Panc1 (cell line): ENCODE data around the gene VHLL. TPM values are rescaled to one million over a fixed set of nuclear protein-coding genes. Genes with fewer than 3 reads are reported as not detected.
A peak's percentile ranks its signal among the peaks of the same experiment; 100 is the strongest.

Source experiments
- ATAC-seq: fragments of 200-7000 bp; cut with Tn5 transposase; 2 replicates; pipeline ENCODE4 v1.9.1; 2020; ENCODE audit warnings: mild to moderate bottlenecking, moderate library complexity
- Bru-seq: library from RNA; stranded (reverse); fragments of 400-500 nt; gene quantifications from one replicate; lab custom pipeline; 2021; lab: Mats Ljungman, UMichigan
- BruChase-seq, 2 experiments: library from RNA; stranded (reverse); fragments of 400-500 nt; gene quantifications; one replicate each; lab custom pipeline; 2021; lab: Mats Ljungman, UMichigan
- BruUV-seq: library from RNA; stranded (reverse); fragments of 400-500 nt; replicated peaks from 2 replicates; lab custom pipeline; 2021; lab: Mats Ljungman, UMichigan
- CTCF ChIA-PET: fragments of 300-600 bp; sonication (Branson Sonifier 250); formaldehyde crosslinking; loops from one replicate; lab custom pipeline; 2022; ENCODE audit warnings: antibody characterized with exemption; lab: Charles Lee
- POLR2A ChIA-PET: fragments of 300-600 bp; sonication (Branson Sonifier 250); formaldehyde crosslinking; loops from one replicate; lab custom pipeline; 2022; ENCODE audit warnings: antibody characterized with exemption; lab: Charles Lee
- DNase-seq: peaks from one replicate; pipeline ENCODE4 v3.0.0-alpha.2; 2010; ENCODE audit warnings: low read depth, low spot score
- H3K27ac ChIP-seq: 2 replicates; pipeline ENCODE4 v1.5.1; 2011; ENCODE audit warnings: mild to moderate bottlenecking, low read length, inconsistent platforms
- H3K27me3 ChIP-seq: fragments of 200-500 bp; sonication (Bioruptor generic); 2 replicates; pipeline ENCODE4 v1.6.0; 2014; ENCODE audit warnings: low read length, inconsistent platforms; ENCODE audit not compliant: control insufficient read depth, insufficient read depth
- H3K36me3 ChIP-seq: fragments of 200-500 bp; sonication (Bioruptor generic); 2 replicates; pipeline ENCODE4 v1.5.1; 2014; ENCODE audit warnings: inconsistent platforms, mild to moderate bottlenecking, low read length, moderate library complexity; ENCODE audit not compliant: control insufficient read depth, insufficient read depth
- H3K4me1 ChIP-seq: 2 replicates; pipeline ENCODE4 v1.5.1; 2011; ENCODE audit warnings: inconsistent platforms, mild to moderate bottlenecking, low read length, moderate library complexity; ENCODE audit not compliant: control insufficient read depth, insufficient read depth
- H3K4me3 ChIP-seq, 2 experiments: 2 replicates each; pipeline ENCODE4 v1.5.1; 2011 to 2012; ENCODE audit warnings: low read depth in 2 of 2, low read length in 2 of 2, mild to moderate bottlenecking in 2 of 2, inconsistent platforms in 1 of 2, moderate library complexity in 1 of 2
- H3K9me3 ChIP-seq: fragments of 200-500 bp; sonication (Bioruptor generic); 2 replicates; pipeline ENCODE4 v1.5.1; 2014; ENCODE audit warnings: low read depth, mild to moderate bottlenecking, inconsistent platforms, low read length, moderate library complexity; ENCODE audit not compliant: control insufficient read depth, insufficient read depth
- POLR2AphosphoS5 ChIP-seq: IDR thresholded peaks from 2 replicates; pipeline ENCODE4 v1.6.1; 2012; ENCODE audit warnings: mild to moderate bottlenecking, low read depth, low read length, moderate library complexity
- REST ChIP-seq, 2 experiments: IDR thresholded peaks; 2 replicates each; pipeline ENCODE4 v1.6.1; 2011 to 2012; ENCODE audit warnings: low read depth in 2 of 2, control low read depth in 1 of 2, low read length in 1 of 2, mild to moderate bottlenecking in 1 of 2, moderate library complexity in 1 of 2; ENCODE audit not compliant: insufficient read depth in 1 of 2
- SIN3A ChIP-seq: IDR thresholded peaks from 2 replicates; pipeline ENCODE4 v1.6.1; 2012; ENCODE audit warnings: low read depth, mild to moderate bottlenecking, low read length, moderate library complexity, borderline replicate concordance; ENCODE audit not compliant: insufficient read depth
- TCF7L2 ChIP-seq: IDR thresholded peaks from 2 replicates; pipeline ENCODE4 v1.6.1; 2011; ENCODE audit warnings: mild to moderate bottlenecking, low read depth, low read length, inconsistent platforms
- in situ Hi-C: cut with HindIII; loops from 2 replicates; pipeline ENCODE4 v1.10.0; 2016; ENCODE audit warnings: low sequenced_read_pairs, low pct_unique_long_range_greater_than_20kb
- intact Hi-C: fragments of 100-400 bp; cut with micrococcal nuclease; formaldehyde crosslinking; loops from one replicate; pipeline ENCODE4 v1.10.0; 2022; ENCODE audit not compliant: unreplicated experiment
- long read RNA-seq: library from polyadenylated mRNA; unstranded; transcript quantifications from one replicate; pipeline ENCODE4 v2.0.0, GENCODE V29; 2021; ENCODE audit not compliant: unreplicated experiment
- polyA plus RNA-seq: library from polyadenylated mRNA; unstranded; fragments of >200 nt; gene quantifications from one replicate; pipeline ENCODE4 v1.2.1, GENCODE V29; 2012; ENCODE audit warnings: missing spikeins; ENCODE audit not compliant: insufficient read length
- total RNA-seq: library from RNA; stranded (reverse); gene quantifications from one replicate; pipeline ENCODE4 v1.2.1, GENCODE V29; 2021; ENCODE audit not compliant: unreplicated experiment
- TF ChIP-seq, protein P1 (sequence below): fragments of 450-650 bp; IDR thresholded peaks from 2 replicates; pipeline ENCODE4 v1.5.1; 2017; ENCODE audit warnings: mild to moderate bottlenecking

Gene VHLL
- total RNA-seq: 0.28 TPM
- not detected for polyA plus RNA-seq
- Bru-seq, nascent RNA: percentile 45 among the genes with signal in this experiment
- BruChase-seq, experiment 1, labeled RNA remaining after a 2-hour chase: percentile 57 among the genes with signal in this experiment
- percentile 51 among the genes with signal in this experiment for BruChase-seq, experiment 2, labeled RNA remaining after a 6-hour chase
- long read RNA-seq: 0 reads

GRCh38 chr1:156298852-156299357, at the start of gene VHLL:
Gene VHLL (minus strand): TSS chr1:156299307. CDS start chr1:156299189, 118 bp downstream.
- TF ChIP-seq REST (IDR thresholded peaks at IDR 0.05; ENCODE audit: insufficient read depth in 1 of 2, low read depth in 2 of 2, low read length in 1 of 2): no peak
- no peak for TF ChIP-seq POLR2AphosphoS5
- TF ChIP-seq, protein P1, sequence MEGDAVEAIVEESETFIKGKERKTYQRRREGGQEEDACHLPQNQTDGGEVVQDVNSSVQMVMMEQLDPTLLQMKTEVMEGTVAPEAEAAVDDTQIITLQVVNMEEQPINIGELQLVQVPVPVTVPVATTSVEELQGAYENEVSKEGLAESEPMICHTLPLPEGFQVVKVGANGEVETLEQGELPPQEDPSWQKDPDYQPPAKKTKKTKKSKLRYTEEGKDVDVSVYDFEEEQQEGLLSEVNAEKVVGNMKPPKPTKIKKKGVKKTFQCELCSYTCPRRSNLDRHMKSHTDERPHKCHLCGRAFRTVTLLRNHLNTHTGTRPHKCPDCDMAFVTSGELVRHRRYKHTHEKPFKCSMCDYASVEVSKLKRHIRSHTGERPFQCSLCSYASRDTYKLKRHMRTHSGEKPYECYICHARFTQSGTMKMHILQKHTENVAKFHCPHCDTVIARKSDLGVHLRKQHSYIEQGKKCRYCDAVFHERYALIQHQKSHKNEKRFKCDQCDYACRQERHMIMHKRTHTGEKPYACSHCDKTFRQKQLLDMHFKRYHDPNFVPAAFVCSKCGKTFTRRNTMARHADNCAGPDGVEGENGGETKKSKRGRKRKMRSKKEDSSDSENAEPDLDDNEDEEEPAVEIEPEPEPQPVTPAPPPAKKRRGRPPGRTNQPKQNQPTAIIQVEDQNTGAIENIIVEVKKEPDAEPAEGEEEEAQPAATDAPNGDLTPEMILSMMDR: no peak
- no peak for TF ChIP-seq SIN3A
- no peak for TF ChIP-seq TCF7L2
- no peak for ATAC-seq
- CTCF ChIA-PET: no interaction called here
- no TSS peak for BruUV-seq
- no peaks in the 10 kb centered on the region for H3K9me3 ChIP-seq
- intact Hi-C loops: no loop called here
- H3K4me3 ChIP-seq: no peak within 1 kb of the TSS
- H3K27ac ChIP-seq: no peak within 1 kb of the TSS
- no peak for DNase-seq
- no peaks in the 10 kb centered on the region for H3K27me3 ChIP-seq
- POLR2A ChIA-PET: no interaction called here
- in situ Hi-C loops: no loop called here
- peaks cover 7% of the 10 kb centered on the region; the same call in 1 of the 2 replicates for H3K4me1 ChIP-seq
- no peaks in the 10 kb centered on the region for H3K36me3 ChIP-seq

GRCh38 chr1:156347331-156347730, 48.2 kb upstream of the VHLL start:
- CTCF ChIA-PET: no interaction called here
- in situ Hi-C loops: no loop called here

GRCh38 chr1:156346636-156347035, 47.5 kb upstream of the VHLL start:
- ATAC-seq (no peak), DNase-seq (no peak)
- in situ Hi-C loops: no loop called here
- Histone ChIP-seq H3K4me3 (no peak overlapping the region), H3K27ac (no peak overlapping the region), H3K27me3 (no peaks in the 10 kb centered on the region), H3K9me3 (no peaks in the 10 kb centered on the region), H3K4me1 (no peaks in the 10 kb centered on the region), H3K36me3 (no peaks in the 10 kb centered on the region)
- POLR2A ChIA-PET: no interaction called here
- CTCF ChIA-PET: interaction anchor here (0.7 kb wide), 1 partner anchor 39 kb away, joined by 3 read pairs; no protein-coding TSS in a partner anchor
- TF ChIP-seq POLR2AphosphoS5 (no peak), REST (IDR thresholded peaks at IDR 0.05; ENCODE audit: insufficient read depth in 1 of 2, low read depth in 2 of 2, low read length in 1 of 2) (no peak), TCF7L2 (no peak), SIN3A (no peak)
- TF ChIP-seq, protein P1: no peak
- no TSS peak for BruUV-seq
- intact Hi-C loops: no loop called here

More at GRCh38 chr1:156347331-156347730, 48.2 kb upstream of the VHLL start:
- Histone ChIP-seq H3K27me3 (no peaks in the 10 kb centered on the region), H3K9me3 (no peaks in the 10 kb centered on the region), H3K4me1 (no peaks in the 10 kb centered on the region), H3K27ac (no peak overlapping the region), H3K36me3 (no peaks in the 10 kb centered on the region), H3K4me3 (no peak overlapping the region)
- no peak for TF ChIP-seq TCF7L2
- no peak for TF ChIP-seq POLR2AphosphoS5
- BruUV-seq: no TSS peak
- POLR2A ChIA-PET: interaction anchor here (0.6 kb wide), 1 partner anchor 8 kb away, joined by 3 read pairs; no protein-coding TSS in a partner anchor
- ATAC-seq: no peak
- DNase-seq: no peak
- intact Hi-C loops: no loop called here
